Neural cell (in vitro differentiated cells): ENCODE measurements around the gene FGF9. TPM values are rescaled to one million over a fixed set of nuclear protein-coding genes. Genes with fewer than 3 reads are reported as not detected.

ENCODE experiments used
- H2AFZ ChIP-seq: fragments of 200-600, 300-800 bp; sonication (generic), shearing (Covaris generic); 2 replicates; pipeline ENCODE4 v1.6.0; 2014; ENCODE audit warnings: low read depth, mild to moderate bottlenecking, antibody characterized with exemption, low read length, moderate library complexity
- H3F3A ChIP-seq: fragments of 200-600 bp; shearing (Covaris generic); 2 replicates; pipeline ENCODE4 v1.6.1; 2016; ENCODE audit warnings: mild to moderate bottlenecking, moderate library complexity, mixed read lengths, antibody characterized with exemption, low read length; ENCODE audit not compliant: insufficient read depth, poor library complexity, severe bottlenecking
- H3K27ac ChIP-seq: fragments of 200-600, 300-800 bp; sonication (generic), shearing (Covaris generic); 2 replicates; pipeline ENCODE4 v1.5.1; 2014; ENCODE audit warnings: mild to moderate bottlenecking, low read length, moderate library complexity
- H3K27me3 ChIP-seq: fragments of 300-800, 200-600 bp; sonication (generic), shearing (Covaris generic); 2 replicates; pipeline ENCODE4 v1.6.0; 2014; ENCODE audit warnings: mild to moderate bottlenecking, low read depth, low read length, moderate library complexity; ENCODE audit not compliant: insufficient read depth
- H3K36me3 ChIP-seq: fragments of 300-800, 200-600 bp; sonication (generic), shearing (Covaris generic); 2 replicates; pipeline ENCODE4 v1.5.1; 2014; ENCODE audit warnings: mild to moderate bottlenecking, antibody characterized with exemption, low read length, moderate library complexity; ENCODE audit not compliant: insufficient read depth
- H3K4me2 ChIP-seq: fragments of 300-800, 200-600 bp; sonication (generic), shearing (Covaris generic); 2 replicates; pipeline ENCODE4 v1.6.0; 2014; ENCODE audit warnings: mild to moderate bottlenecking, low read length
- H3K4me3 ChIP-seq: fragments of 300-800, 200-600 bp; sonication (generic), shearing (Covaris generic); 2 replicates; pipeline ENCODE4 v1.5.1; 2014; ENCODE audit warnings: mild to moderate bottlenecking, low read length, moderate library complexity
- H3K79me2 ChIP-seq: fragments of 200-600 bp; shearing (Covaris generic); replicated peaks from 2 replicates; pipeline ENCODE4 v1.6.0; 2014; ENCODE audit warnings: mild to moderate bottlenecking, low read length, moderate library complexity; ENCODE audit not compliant: insufficient read depth
- H3K9ac ChIP-seq: fragments of 300-800, 200-600 bp; sonication (generic), shearing (Covaris generic); 2 replicates; pipeline ENCODE4 v1.6.1; 2016; ENCODE audit warnings: mild to moderate bottlenecking, low read length, mixed read lengths
- H3K9me2 ChIP-seq: fragments of 200-600 bp; shearing (Covaris generic); 2 replicates; pipeline ENCODE4 v1.6.1; 2016; ENCODE audit warnings: mild to moderate bottlenecking, low read length, mixed read lengths; ENCODE audit not compliant: insufficient read depth
- H3K9me3 ChIP-seq: fragments of 200-600, 300-800 bp; sonication (generic), shearing (Covaris generic); 2 replicates; pipeline ENCODE4 v1.6.1; 2016; ENCODE audit warnings: mild to moderate bottlenecking, mixed run types, low read length, moderate library complexity, mixed read lengths
- H4K20me1 ChIP-seq: fragments of 200-600 bp; shearing (Covaris generic); 2 replicates; pipeline ENCODE4 v1.6.1; 2016; ENCODE audit warnings: mild to moderate bottlenecking, mixed run types; ENCODE audit not compliant: insufficient read depth
- CTCF ChIP-seq: fragments of 450-650 bp; IDR thresholded peaks from 2 replicates; pipeline ENCODE4 v1.5.1; 2014; ENCODE audit warnings: antibody characterized with exemption, mild to moderate bottlenecking, moderate library complexity; ENCODE audit not compliant: poor library complexity, severe bottlenecking
- EP300 ChIP-seq: fragments of 450-650 bp; conservative IDR thresholded peaks from 2 replicates; pipeline ENCODE4 v1.6.1; 2014; ENCODE audit warnings: antibody characterized with exemption, mild to moderate bottlenecking, moderate library complexity; ENCODE audit not compliant: poor library complexity, severe bottlenecking
- EZH2 ChIP-seq: fragments of 200-600, 300-800 bp; shearing (Covaris generic), sonication (generic); IDR thresholded peaks from 2 replicates; pipeline ENCODE4 v1.6.1; 2014; ENCODE audit warnings: antibody characterized with exemption, low read length, borderline replicate concordance, mild to moderate bottlenecking; ENCODE audit not compliant: insufficient read depth, poor library complexity, severe bottlenecking
- MXI1 ChIP-seq: fragments of 450-650 bp; conservative IDR thresholded peaks from 2 replicates; pipeline ENCODE4 v1.6.1; 2014; ENCODE audit warnings: antibody characterized with exemption, mild to moderate bottlenecking; ENCODE audit not compliant: poor library complexity, severe bottlenecking
- POLR2AphosphoS5 ChIP-seq: IDR thresholded peaks from 2 replicates; pipeline ENCODE4 v1.6.1; 2012
- RAD21 ChIP-seq: fragments of 450-650 bp; conservative IDR thresholded peaks from 2 replicates; pipeline ENCODE4 v1.6.1; 2014; ENCODE audit warnings: antibody characterized with exemption, mild to moderate bottlenecking, moderate library complexity
- REST ChIP-seq: IDR thresholded peaks from 2 replicates; pipeline ENCODE4 v1.6.1; 2012; ENCODE audit warnings: borderline replicate concordance
- SMC3 ChIP-seq: fragments of 450-650 bp; conservative IDR thresholded peaks from 2 replicates; pipeline ENCODE4 v1.6.1; 2014; ENCODE audit warnings: antibody characterized with exemption, mild to moderate bottlenecking, moderate library complexity; ENCODE audit not compliant: poor library complexity
- TAF1 ChIP-seq: IDR thresholded peaks from 2 replicates; pipeline ENCODE4 v1.6.1; 2012; ENCODE audit warnings: low read depth
- polyA plus RNA-seq: library from polyadenylated mRNA; depleted of rRNA; stranded (reverse); fragments of >200 nt; gene quantifications from 2 replicates; pipeline ENCODE4 v1.2.3, GENCODE V29; 2014

The FGF9 gene
- polyA plus RNA-seq, 1 donor from 2014 or later, result 29.4 TPM

GRCh38 chr13:21707586-21707985 lies 36.7 kb downstream of the FGF9 start:
- Histone ChIP-seq H3K9me2 (no peaks in the 10 kb centered on the region), H3K9me3 (no peaks in the 10 kb centered on the region), H3K36me3 (no peaks in the 10 kb centered on the region), H3K79me2 (no peaks in the 10 kb centered on the region), H3F3A (no peaks in the 10 kb centered on the region), H3K9ac (no peak overlapping the region), H3K27me3 (no peaks in the 10 kb centered on the region), H2AFZ (no peak overlapping the region), H3K4me2 (no peak overlapping the region), H3K27ac (no peak overlapping the region), H3K4me3 (no peak overlapping the region), H4K20me1 (no peaks in the 10 kb centered on the region)
- TF ChIP-seq RAD21 (no peak), REST (no peak), MXI1 (no peak), POLR2AphosphoS5 (no peak), TAF1 (no peak), CTCF (no peak), EZH2 (no peak), EP300 (no peak), SMC3 (no peak)

- Histone ChIP-seq H3K79me2 (no peaks in the 10 kb centered on the region), H3K4me3 (no peak overlapping the region), H3K9ac (no peak overlapping the region), H4K20me1 (no peaks in the 10 kb centered on the region), H3K9me2 (no peaks in the 10 kb centered on the region), H3F3A (no peaks in the 10 kb centered on the region), H3K36me3 (no peaks in the 10 kb centered on the region), H2AFZ (no peak overlapping the region), H3K4me2 (no peak overlapping the region), H3K27ac (no peak overlapping the region), H3K9me3 (no peaks in the 10 kb centered on the region), H3K27me3 (no peaks in the 10 kb centered on the region)
- no peak for TF ChIP-seq REST
- no peak for TF ChIP-seq EZH2
- no peak for TF ChIP-seq TAF1
- no peak for TF ChIP-seq SMC3
- TF ChIP-seq MXI1, result no peak
- no peak for TF ChIP-seq POLR2AphosphoS5
- no peak for TF ChIP-seq RAD21
- TF ChIP-seq EP300, result no peak
- no peak for TF ChIP-seq CTCF
These were observed 38.8 kb downstream of the FGF9 start for GRCh38 chr13:21709697-21710096.
